Ovary (tissue), 3 donors: ENCODE results near the gene DLX3.

Experiments used
- EP300 ChIP-seq: sonication (generic); formaldehyde crosslinking; IDR thresholded peaks from one replicate; pipeline ENCODE4 v1.6.1; 2017; ENCODE audit warnings: antibody characterized with exemption
- TF ChIP-seq, protein P1 (sequence below), 3 donors: fragments of 450-650 bp in 2 of 3; fragments of 200-600 bp in 1 of 3; IDR thresholded peaks; one replicate each; pipeline versions ENCODE4 v1.5.1 to v1.8.0; 2016 to 2022; ENCODE audit warnings: antibody characterized with exemption in 3 of 3, mild to moderate bottlenecking in 1 of 3
- donor health status: DM: no; HTN: no; CAD: no.

DNA sequence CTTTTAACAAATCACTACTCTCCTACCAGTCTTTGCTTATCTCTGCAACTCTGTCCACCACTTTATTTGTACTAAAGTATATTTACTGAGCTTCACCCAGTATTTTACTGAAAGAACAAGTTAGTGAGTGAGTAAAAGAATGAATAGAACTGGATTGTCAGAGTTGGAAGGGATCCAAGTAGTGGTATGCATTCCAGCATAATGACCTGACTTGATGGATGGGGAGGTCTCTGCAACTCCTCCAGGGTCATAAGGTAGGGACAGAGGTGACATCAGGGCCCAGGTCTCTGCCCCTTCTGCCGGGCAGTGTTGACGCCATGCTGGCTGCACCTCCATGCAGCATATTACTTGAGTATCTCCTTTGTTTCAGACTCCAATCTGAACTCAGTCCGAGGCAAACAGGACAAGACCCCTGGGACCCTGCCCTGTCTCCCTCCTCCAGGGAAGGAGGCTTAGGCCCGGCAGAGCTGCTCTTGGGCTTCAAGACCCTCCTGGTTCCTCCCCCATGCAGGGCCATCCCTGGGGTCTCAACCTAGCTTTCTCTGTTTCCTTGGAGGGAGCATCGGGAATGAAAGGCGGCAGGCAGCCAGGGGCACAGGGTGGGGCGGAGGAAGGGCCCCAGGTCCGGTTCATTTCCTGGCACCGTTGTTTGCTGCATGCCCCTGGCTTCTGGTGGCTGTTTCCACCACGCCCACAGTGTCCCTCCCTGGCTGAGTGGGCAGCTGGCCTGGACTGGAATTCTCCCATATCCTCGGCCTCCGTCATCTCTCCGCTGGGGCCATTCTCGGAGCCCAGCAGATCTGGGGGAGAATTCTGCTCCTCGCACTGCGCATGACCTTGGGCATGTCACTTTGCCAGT is 48.5 kb upstream of the DLX3 start:
- TF ChIP-seq, protein P1, sequence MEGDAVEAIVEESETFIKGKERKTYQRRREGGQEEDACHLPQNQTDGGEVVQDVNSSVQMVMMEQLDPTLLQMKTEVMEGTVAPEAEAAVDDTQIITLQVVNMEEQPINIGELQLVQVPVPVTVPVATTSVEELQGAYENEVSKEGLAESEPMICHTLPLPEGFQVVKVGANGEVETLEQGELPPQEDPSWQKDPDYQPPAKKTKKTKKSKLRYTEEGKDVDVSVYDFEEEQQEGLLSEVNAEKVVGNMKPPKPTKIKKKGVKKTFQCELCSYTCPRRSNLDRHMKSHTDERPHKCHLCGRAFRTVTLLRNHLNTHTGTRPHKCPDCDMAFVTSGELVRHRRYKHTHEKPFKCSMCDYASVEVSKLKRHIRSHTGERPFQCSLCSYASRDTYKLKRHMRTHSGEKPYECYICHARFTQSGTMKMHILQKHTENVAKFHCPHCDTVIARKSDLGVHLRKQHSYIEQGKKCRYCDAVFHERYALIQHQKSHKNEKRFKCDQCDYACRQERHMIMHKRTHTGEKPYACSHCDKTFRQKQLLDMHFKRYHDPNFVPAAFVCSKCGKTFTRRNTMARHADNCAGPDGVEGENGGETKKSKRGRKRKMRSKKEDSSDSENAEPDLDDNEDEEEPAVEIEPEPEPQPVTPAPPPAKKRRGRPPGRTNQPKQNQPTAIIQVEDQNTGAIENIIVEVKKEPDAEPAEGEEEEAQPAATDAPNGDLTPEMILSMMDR (IDR thresholded peaks at IDR 0.05), result no peak
- no peak for TF ChIP-seq EP300
